HG03558 (cell line): ENCODE measurements around the gene KIF3B.
"Not testable (repeated sequence)": the region's sequence is repeated elsewhere in the genome, so short reads cannot be mapped to it uniquely, and the experiment has no call there.

Experiments
- ATAC-seq: cut with Tn5 transposase; IDR thresholded peaks from one replicate; pipeline ENCODE4 v1.9.1; 2021; ENCODE audit warnings: moderate number of reproducible peaks; ENCODE audit not compliant: unreplicated experiment; ENCODE audit errors: extremely low read depth

The KIF3B gene

GRCh38 chr20:32353848-32354496, 76.5 kb downstream of the KIF3B start:
- no peak for ATAC-seq

- no peak for ATAC-seq
These were observed 77.4 kb downstream of the KIF3B start for GRCh38 chr20:32354592-32355416.

GRCh38 chr20:32355417-32355841, 78.0 kb downstream of the KIF3B start:
- ATAC-seq = no peak

GRCh38 chr20:32355907-32356621, 78.6 kb downstream of the KIF3B start:
- ATAC-seq = not testable (repeated sequence)

GRCh38 chr20:32356622-32357374, 79.3 kb downstream of the KIF3B start:
- ATAC-seq = no peak

GRCh38 chr20:32357375-32357868, 80.0 kb downstream of the KIF3B start:
- peak; percentile 19 for ATAC-seq

- ATAC-seq = peak; percentile 43
These were observed 80.6 kb downstream of the KIF3B start, which contains the start of gene ASXL1 for GRCh38 chr20:32357869-32358631. ASXL1 (plus strand) TSS chr20:32358331; CDS start chr20:32358776, 445 bp downstream.

GRCh38 chr20:32358632-32358882, 81.1 kb downstream of the KIF3B start:
- ATAC-seq = no peak

GRCh38 chr20:32358883-32359632, 81.6 kb downstream of the KIF3B start:
- ATAC-seq = no peak

- ATAC-seq = no peak
These were observed 82.3 kb downstream of the KIF3B start for GRCh38 chr20:32359633-32360332.

GRCh38 chr20:32360333-32360634, 82.8 kb downstream of the KIF3B start:
- no peak for ATAC-seq

GRCh38 chr20:32362901-32363364, 85.5 kb downstream of the KIF3B start:
- no peak for ATAC-seq

- no peak for ATAC-seq
These were observed 86.0 kb downstream of the KIF3B start for GRCh38 chr20:32363492-32363891.

GRCh38 chr20:32364554-32365208, 87.2 kb downstream of the KIF3B start:
- ATAC-seq = no peak

GRCh38 chr20:32365564-32365963, 88.1 kb downstream of the KIF3B start:
- ATAC-seq = no peak

GRCh38 chr20:32366380-32366779, 88.9 kb downstream of the KIF3B start:
- peak; percentile 39 for ATAC-seq

- ATAC-seq = no peak
These were observed 90.9 kb downstream of the KIF3B start for GRCh38 chr20:32368323-32368722.

GRCh38 chr20:32368925-32369324, 91.5 kb downstream of the KIF3B start:
- no peak for ATAC-seq
